ENCODE data around the gene UPK2.

Gene UPK2

GRCh38 chr11:118956094-118956846 lies at the start of gene UPK2:
Gene UPK2, plus strand, starts transcription at chr11:118956298. Its CDS starts 53 bp downstream, at chr11:118956351.
- H3K27ac ChIP-seq: no peak within 1 kb of the TSS
- peak; percentile 85 for TF ChIP-seq CTCF (IDR thresholded peaks at IDR 0.05)
- H3K36me3 ChIP-seq: no peaks in the 10 kb centered on the region
- H3K4me1 ChIP-seq (ENCODE audit: control insufficient read depth in 1 of 2, insufficient read depth in 1 of 2, low read depth in 1 of 2, low read length in 1 of 2): no peaks in the 10 kb centered on the region
- H3K27me3 ChIP-seq: peaks cover 11% of the 10 kb centered on the region
- H3K4me3 ChIP-seq (ENCODE audit: low read depth in 1 of 2, low read length in 1 of 2): no peak within 1 kb of the TSS
- H3K9me3 ChIP-seq: no peaks in the 10 kb centered on the region

- Histone ChIP-seq H3K27me3 (peaks cover 31% of the 10 kb centered on the region), H3K27ac (peak overlapping the region; percentile 36), H3K4me1 (ENCODE audit: control insufficient read depth in 1 of 2, insufficient read depth in 1 of 2, low read depth in 1 of 2, low read length in 1 of 2) (peaks cover 4 to 9% of the 10 kb centered on the region in 2 experiments), H3K4me3 (ENCODE audit: low read depth in 1 of 2, low read length in 1 of 2) (no peak overlapping the region), H3K9me3 (no peaks in the 10 kb centered on the region), H3K36me3 (peaks cover 18% of the 10 kb centered on the region)
- peak; percentile 97 for TF ChIP-seq CTCF (IDR thresholded peaks at IDR 0.05)
Observed at GRCh38 chr11:118907051-118908042, 48.8 kb upstream of the UPK2 start.

- TF ChIP-seq CTCF (IDR thresholded peaks at IDR 0.05): no peak
- no peaks in the 10 kb centered on the region for H3K9me3 ChIP-seq
- H3K4me3 ChIP-seq (ENCODE audit: low read depth in 1 of 2, low read length in 1 of 2): no peak overlapping the region
- no peak overlapping the region for H3K27ac ChIP-seq
- peaks cover 13 to 18% of the 10 kb centered on the region in 2 experiments for H3K4me1 ChIP-seq (ENCODE audit: control insufficient read depth in 1 of 2, insufficient read depth in 1 of 2, low read depth in 1 of 2, low read length in 1 of 2)
- H3K27me3 ChIP-seq: peaks cover 31% of the 10 kb centered on the region
- H3K36me3 ChIP-seq: peaks cover 9% of the 10 kb centered on the region
Observed at GRCh38 chr11:118908264-118908663, 47.8 kb upstream of the UPK2 start.

- no peak overlapping the region for H3K27ac ChIP-seq
- no peaks in the 10 kb centered on the region for H3K9me3 ChIP-seq
- TF ChIP-seq CTCF (IDR thresholded peaks at IDR 0.05): no peak
- no peak overlapping the region for H3K4me3 ChIP-seq (ENCODE audit: low read depth in 1 of 2, low read length in 1 of 2)
- peaks cover 31% of the 10 kb centered on the region for H3K27me3 ChIP-seq
- H3K36me3 ChIP-seq: peaks cover 1% of the 10 kb centered on the region
- peaks cover 14 to 20% of the 10 kb centered on the region in 2 experiments for H3K4me1 ChIP-seq (ENCODE audit: control insufficient read depth in 1 of 2, insufficient read depth in 1 of 2, low read depth in 1 of 2, low read length in 1 of 2)
Observed at GRCh38 chr11:118908901-118909618, 47.0 kb upstream of the UPK2 start.

- H3K4me3 ChIP-seq (ENCODE audit: low read depth in 1 of 2, low read length in 1 of 2): no peak overlapping the region
- H3K27me3 ChIP-seq: peaks cover 31% of the 10 kb centered on the region
- H3K36me3 ChIP-seq: no peaks in the 10 kb centered on the region
- H3K27ac ChIP-seq: no peak overlapping the region
- TF ChIP-seq CTCF (IDR thresholded peaks at IDR 0.05): no peak
- H3K4me1 ChIP-seq (ENCODE audit: control insufficient read depth in 1 of 2, insufficient read depth in 1 of 2, low read depth in 1 of 2, low read length in 1 of 2): peaks cover 14 to 20% of the 10 kb centered on the region in 2 experiments
- no peaks in the 10 kb centered on the region for H3K9me3 ChIP-seq
Observed at GRCh38 chr11:118909619-118910308, 46.3 kb upstream of the UPK2 start.
